NB4 (cell line): ENCODE data around the gene DOLPP1.

Experiments
- CTCF ChIP-seq: IDR thresholded peaks from one replicate; pipeline ENCODE4 v1.5.1; 2012; ENCODE audit warnings: low read depth, low read length
- MYC ChIP-seq: IDR thresholded peaks from 2 replicates; pipeline ENCODE4 v1.6.1; 2011; ENCODE audit warnings: low read depth, low read length
- POLR2A ChIP-seq: IDR thresholded peaks from 2 replicates; pipeline ENCODE4 v1.6.1; 2011; ENCODE audit warnings: mild to moderate bottlenecking; ENCODE audit not compliant: insufficient read length; ENCODE audit errors: extremely low read depth
- TF ChIP-seq, protein P1 (sequence below): IDR thresholded peaks from 2 replicates; pipeline ENCODE4 v1.6.1; 2011; ENCODE audit warnings: low read depth, low read length

DNA sequence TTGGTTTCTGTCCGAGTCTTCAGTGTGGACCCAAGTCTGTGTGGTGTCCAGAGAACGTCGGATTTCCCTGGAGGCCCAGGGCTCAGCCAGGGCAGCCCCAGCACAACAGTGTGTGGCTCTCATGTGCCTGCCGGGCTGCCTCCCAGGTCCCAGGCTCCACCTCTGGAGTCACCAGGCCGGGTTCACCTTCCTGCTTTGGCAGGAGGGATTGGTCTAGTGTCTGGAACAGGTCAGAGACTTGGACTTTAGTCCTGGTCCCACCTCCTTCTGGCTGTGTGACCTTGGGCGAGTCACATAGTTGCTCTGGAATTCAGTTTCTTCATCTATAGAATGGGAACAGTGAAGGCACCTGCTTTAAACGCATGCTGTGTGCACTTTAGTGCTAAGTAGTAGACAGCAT, 3.2 kb downstream of the DOLPP1 start:
- TF ChIP-seq CTCF (no peak), POLR2A (no peak), MYC (no peak)
- TF ChIP-seq, protein P1, sequence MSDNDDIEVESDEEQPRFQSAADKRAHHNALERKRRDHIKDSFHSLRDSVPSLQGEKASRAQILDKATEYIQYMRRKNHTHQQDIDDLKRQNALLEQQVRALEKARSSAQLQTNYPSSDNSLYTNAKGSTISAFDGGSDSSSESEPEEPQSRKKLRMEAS: no peak
